HG03439 (cell line): ENCODE results near the gene MYOM1.

Source experiments
- ATAC-seq: cut with Tn5 transposase; IDR thresholded peaks from one replicate; pipeline ENCODE4 v1.9.1; 2021; ENCODE audit warnings: mild to moderate bottlenecking, moderate library complexity; ENCODE audit not compliant: unreplicated experiment

Gene MYOM1

DNA sequence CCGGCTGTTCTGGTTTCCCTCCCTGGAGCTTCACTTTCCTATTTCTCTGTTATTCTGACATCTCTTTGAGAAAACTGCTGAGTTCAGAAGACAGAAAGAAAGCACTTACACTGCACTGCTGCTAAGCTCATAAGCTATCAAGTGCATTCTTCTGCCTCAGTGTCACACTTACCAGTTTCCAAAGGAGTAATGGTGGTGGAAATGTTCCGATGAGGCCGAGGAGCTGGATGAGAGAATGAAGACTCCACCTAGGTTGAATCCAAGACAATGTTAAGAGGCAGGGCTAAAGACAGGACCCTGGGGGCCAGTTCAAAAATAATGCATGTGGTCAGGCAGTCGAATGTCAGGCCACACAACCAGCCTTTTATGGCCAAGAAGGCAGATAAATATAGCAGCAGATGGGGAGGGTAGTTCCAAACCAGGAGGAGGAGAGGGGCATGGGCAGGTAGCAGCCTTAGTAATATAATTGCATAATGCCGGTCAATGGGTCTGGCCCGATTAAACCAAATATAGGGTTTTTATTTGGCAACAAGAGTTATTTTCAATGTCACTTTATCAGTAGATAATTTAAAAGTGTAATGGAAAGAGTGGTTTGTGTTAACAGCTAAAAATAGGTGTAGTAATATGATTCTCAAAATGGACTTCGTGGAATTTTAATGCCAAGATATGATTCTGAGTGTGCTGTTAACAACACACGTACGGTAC lies at the start of gene MYOM1:
Gene MYOM1 (minus strand): TSS at position 338 of the 705 bp plus-strand sequence. CDS start 4,745 bp downstream, outside the sequence.
- ATAC-seq = no peak

DNA sequence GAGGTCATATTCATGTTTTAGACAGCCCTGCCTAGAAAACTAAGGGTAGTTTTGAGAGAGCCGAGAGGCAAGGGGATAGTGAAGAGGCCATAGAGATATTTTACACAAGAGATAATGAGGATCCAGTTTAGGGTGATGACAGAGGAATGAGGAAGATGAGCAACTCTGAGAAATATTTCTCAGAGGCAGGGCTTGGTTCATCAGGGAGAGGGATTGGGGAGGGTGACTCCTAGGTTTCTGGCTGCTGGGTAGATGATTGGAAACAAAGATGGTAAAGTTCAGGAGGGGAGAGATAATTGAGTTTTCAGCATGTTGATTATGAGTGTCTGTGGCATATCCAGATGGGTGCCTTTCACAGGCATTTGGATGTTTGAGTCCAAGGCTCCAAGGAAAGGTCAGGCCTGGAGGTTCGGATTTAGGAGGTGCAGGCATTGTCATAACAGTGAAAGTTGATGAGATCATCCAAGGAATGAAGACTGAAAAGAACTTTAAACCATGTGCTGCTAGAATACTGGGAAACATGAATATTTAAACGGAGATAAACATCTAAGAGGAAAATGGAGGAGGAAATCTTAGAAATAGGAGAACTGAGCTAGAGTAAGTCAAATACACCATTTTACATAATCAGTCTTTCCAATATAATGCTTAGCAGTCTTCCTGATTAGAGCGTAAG lies 49.6 kb upstream of the MYOM1 start:
- ATAC-seq = no peak

- ATAC-seq = no peak
These were observed 48.5 kb upstream of the MYOM1 start for GRCh38 chr18:3268306-3268705.

- ATAC-seq = no peak
These were observed 46.4 kb upstream of the MYOM1 start for GRCh38 chr18:3266062-3266608.

- no peak for ATAC-seq
These were observed 45.8 kb upstream of the MYOM1 start for GRCh38 chr18:3265564-3266033.

DNA sequence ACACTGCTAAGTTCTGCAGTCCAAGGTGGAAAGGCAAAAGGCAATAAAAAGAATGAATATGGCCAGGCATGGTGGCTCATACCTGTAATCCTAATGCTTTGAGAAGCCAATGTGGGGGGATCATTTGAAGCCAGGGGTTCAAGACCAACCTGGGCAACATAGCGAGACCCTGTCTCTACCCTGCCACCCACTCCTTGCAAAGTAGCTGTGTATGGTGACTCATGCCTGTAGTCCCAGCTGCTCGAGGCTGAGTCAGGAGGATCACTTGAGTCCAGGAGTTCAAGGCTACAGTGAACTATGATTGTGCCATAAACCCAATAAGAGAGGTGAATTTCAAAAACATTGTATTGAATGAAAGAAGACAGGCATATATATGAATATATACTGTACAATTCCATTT lies 44.6 kb upstream of the MYOM1 start:
- no peak for ATAC-seq

DNA sequence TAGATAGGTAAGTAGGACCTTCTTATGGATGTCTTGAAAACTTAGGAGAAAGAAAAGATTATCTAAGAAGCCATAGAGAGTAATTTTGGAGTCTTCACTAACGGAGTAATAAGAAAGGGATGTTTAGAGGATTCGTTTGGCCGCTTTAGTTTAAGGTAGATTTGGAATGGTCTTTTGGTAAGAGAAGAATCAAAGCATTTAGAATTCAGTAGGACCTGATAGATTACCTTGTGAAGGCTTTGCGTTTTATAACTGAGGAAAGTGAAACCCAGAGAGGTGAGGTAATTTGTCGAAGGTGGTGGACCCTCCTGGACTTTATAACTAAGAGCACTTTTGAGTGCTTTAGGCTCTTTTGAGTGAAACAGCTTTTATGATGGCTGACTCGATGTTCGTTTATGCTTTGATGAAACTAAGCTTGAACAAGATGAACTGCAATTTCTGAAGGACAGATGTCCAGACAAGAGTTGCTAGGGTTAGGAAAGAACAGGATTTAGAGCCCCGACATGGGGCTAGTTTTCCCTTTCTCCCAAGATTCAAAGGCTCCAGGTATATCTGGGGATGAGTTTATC lies 43.4 kb upstream of the MYOM1 start:
- ATAC-seq = no peak

GRCh38 chr18:3262234-3263131 lies 42.7 kb upstream of the MYOM1 start:
- ATAC-seq = peak; percentile 42

GRCh38 chr18:3261373-3262233 lies 41.8 kb upstream of the MYOM1 start, which contains the start of gene MYL12B:
TSS of gene MYL12B (plus strand) at chr18:3262133. CDS start at chr18:3272899, 10,766 bp downstream.
- peak; percentile 91 for ATAC-seq

DNA sequence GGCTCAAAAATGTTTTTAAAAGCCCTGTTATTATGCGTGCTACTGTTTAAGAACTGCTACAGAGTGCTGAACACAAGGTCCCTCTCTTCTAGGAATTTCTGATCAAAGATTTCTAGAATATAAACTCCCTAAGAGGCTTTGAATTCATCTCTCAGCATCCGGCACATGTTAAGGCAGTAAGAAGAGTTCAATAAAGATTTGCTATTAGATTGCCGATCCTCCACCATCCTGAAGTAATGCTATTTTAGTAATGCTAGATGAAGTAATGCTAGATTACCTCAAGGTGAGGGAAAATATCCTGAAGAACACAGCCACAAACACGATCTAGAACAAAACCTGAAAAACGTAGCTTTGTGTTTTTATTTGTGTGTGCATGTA lies 41.2 kb upstream of the MYOM1 start:
- ATAC-seq = no peak

DNA sequence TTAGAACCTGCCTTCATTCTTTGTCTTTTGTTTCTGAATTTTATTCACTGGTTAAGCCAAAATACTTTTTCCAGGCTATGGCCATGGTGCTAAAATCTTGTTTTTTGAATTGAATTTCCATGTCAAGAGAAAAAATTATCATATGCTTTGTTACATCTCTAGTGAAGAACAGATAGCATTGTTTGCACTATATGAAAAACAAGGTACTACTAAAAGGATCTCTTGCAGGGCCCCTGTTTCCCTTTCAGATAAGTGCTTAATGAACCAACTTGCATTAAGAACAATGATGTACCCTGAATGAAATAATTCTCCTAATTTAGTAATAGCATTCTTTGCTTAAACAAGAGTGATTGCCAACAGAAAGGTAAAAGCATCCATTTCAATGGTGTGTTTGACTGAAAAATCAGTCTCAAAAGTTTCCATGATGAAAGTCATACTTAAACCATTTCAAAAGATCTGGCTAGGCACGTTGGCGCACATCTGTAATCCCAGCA lies 37.9 kb upstream of the MYOM1 start:
- no peak for ATAC-seq

DNA sequence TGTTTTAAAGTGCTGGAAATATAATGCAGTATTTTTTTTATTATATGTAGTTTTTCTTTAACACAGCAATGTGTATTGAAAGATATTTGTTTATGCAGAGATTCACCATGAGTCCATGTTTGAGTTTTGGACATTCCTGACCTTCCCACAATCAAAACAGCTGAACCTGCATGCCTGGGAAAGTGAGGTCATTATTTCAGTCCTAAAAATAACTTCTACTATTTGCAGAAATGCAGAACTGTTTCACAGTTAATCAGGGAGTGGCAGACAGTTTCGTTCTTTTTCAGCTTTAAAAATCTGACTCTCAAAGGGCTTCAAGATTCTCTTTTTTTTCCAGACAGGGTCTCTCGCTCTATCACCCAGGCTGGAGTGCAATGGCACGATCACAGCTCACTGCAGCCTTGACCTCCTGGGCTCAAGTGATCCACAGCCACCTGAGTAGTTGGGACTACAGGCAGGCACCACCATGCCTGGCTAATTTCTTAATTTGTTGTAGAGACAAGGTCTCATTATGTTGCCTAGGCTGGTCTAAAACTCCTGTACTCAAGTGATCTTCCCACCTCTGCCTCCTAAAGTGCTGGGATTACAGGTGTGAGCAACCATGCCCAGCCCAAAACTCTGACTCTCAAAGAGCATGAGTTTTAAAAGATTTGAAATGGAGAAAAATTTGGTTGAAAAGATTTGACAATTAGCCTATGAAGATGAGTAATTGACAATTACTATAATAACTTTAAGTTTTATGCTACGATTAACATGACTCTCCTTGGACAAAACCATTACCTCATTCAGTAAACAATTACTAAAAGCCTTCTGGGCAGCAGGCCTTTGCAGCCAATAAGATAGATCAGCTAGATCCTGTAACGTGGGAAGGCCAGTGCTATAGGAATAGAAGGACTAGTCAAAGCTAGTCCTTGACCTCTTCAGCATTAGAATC lies 37.2 kb upstream of the MYOM1 start:
- no peak for ATAC-seq

DNA sequence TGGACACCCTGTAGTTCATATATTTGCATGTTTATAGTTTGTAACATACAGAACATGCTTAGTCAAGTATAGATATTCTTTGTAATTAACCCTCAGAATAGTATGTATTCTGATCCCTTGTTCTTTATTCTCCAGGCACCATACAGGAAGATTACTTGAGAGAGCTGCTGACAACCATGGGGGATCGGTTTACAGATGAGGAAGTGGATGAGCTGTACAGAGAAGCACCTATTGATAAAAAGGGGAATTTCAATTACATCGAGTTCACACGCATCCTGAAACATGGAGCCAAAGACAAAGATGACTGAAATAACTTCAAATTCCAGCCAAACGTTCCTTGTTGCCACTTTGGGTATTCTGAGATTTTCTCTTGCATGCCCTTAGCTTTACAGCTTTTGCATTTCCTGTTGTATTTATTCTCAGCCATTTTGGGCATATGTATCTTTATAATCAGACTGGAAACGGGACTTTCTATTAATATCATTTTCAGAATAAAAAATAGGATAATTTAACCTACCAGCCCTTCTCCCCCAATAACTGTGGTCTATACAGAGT lies 35.9 kb upstream of the MYOM1 start:
- no peak for ATAC-seq

DNA sequence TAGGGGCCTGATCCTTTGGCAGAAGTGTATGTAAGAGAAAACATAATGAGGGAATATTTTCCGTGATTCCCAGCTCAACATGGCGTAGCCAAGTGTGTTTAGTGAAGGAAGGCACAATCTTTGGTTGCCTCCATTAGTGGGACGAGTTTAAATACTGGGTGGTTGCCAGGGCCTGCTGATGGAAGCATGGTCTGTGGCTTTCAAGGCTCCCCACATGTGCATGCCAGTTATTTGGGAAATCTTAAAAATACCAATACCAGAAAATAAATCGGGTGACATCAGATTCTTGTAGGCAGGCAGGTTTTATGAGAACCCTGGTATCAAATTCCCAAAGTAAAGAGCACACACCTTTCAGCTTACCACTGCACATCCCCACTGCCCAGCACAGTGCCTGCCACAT lies 35.0 kb upstream of the MYOM1 start:
- ATAC-seq = no peak

- ATAC-seq = no peak
These were observed 33.1 kb upstream of the MYOM1 start for GRCh38 chr18:3252843-3253242.

DNA sequence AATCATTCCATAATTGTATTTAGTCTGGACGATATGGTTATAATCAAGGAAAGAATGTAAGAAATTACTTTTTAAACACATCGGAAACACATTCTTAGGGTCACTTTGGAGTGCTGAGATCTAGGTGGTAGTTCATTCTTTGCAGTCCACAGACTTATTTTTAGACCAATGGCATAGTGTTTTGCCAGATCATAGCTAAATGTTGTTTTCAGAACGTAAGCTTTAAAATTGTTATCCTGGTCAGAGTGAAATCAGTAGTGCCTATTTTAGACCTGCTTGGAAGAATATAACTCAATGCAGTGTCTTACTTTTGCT lies 32.2 kb upstream of the MYOM1 start:
- no peak for ATAC-seq

DNA sequence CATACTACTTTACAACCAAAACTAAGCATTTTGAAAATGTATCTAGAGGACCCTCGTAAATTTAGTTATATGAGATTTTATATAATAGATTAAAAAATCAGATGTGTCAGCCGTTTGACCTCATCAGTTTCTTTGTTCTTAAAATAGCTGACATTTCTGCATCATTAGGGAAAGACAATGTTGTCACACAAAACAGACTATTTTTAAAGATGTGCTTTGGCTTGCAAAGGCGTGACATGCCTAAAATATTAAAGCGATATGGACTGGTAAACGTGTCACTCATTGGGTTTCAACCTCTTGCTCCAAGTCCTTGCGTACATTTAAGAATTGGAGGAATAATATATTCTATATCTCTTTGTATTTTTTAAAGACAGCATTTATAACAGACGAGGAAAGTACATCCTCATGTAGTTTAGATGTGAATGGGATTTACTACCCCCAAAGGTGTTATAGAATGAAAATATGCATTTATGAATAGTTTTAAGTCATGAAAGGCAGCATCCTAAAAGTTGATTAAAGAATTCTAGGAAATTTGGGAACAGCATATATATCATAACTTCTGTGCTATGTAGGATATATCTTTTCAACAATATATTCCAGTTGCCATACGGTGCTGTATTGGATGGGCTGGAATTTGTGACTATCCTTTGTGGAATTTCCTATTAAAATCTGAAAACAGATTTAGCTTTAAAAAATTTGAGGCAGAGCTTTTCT lies 31.6 kb upstream of the MYOM1 start:
- no peak for ATAC-seq
